ENCODE measurements around the gene RNF157.
A peak's percentile ranks its signal among the peaks of the same experiment; 100 is the strongest.

The RNF157 gene

GRCh38 chr17:76278952-76279741 is 38.9 kb upstream of the RNF157 start (continued):
- TF ChIP-seq, protein P1, sequence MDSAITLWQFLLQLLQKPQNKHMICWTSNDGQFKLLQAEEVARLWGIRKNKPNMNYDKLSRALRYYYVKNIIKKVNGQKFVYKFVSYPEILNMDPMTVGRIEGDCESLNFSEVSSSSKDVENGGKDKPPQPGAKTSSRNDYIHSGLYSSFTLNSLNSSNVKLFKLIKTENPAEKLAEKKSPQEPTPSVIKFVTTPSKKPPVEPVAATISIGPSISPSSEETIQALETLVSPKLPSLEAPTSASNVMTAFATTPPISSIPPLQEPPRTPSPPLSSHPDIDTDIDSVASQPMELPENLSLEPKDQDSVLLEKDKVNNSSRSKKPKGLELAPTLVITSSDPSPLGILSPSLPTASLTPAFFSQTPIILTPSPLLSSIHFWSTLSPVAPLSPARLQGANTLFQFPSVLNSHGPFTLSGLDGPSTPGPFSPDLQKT (IDR thresholded peaks at IDR 0.05; ENCODE audit: borderline replicate concordance, low read depth, low read length) = no peak
- TF ChIP-seq SP7 (tag by site-specific recombination; IDR thresholded peaks at IDR 0.05) (0 out of 2 replicates have a peak, but pooled peaks have one; percentile 40), ZNF621 (tag by site-specific recombination; IDR thresholded peaks at IDR 0.05) (no peak), TRIM28 (IDR thresholded peaks at IDR 0.05; ENCODE audit: borderline replicate concordance, low read length) (no peak), REST (tag by site-specific recombination; IDR thresholded peaks at IDR 0.05) (peak; percentile 79), GLIS2 (tag by site-specific recombination; IDR thresholded peaks at IDR 0.05) (peak; percentile 43; the same call in 1 of the 2 replicates), ZNF335 (tag by site-specific recombination; conservative IDR thresholded peaks at IDR 0.05) (peak; percentile 66), ZFP37 (tag by site-specific recombination; IDR thresholded peaks at IDR 0.05) (no peak), ZNF423 (tag by site-specific recombination; IDR thresholded peaks at IDR 0.05) (peak; percentile 71; the same call in 1 of the 2 replicates)

DNA sequence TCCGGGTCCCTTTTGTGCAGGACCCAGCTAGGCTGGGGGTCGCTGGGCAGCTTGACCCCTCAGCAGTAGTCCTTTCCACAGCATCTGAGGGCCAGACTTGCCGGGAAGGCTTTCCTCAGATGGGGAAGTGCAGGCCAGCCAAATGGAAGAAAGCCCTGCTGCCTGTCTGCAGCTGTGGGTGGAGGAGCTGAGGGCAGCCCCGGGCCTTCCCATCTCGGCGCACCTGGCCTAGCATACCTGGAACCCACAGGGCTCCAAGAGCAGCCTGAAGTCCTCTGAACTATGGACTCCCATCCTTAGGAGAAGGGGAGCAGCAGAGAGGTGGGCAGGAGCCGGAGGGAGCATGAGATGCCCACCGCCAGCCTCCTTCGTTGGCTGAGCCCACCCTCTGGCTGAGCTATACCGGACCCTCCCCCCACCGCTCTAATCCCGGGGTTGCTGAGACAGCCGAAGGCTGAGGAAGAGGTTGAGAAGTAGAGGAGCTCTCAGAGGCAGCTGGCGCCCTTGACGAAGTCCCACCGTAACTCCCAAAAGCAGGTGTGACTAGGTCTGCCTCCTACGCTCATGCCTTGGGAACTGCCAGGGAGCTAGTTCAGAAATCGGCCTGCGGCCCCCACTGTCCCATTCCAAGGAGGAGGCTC is 38.1 kb upstream of the RNF157 start:
- no peaks in the 10 kb centered on the region for H3K4me1 ChIP-seq (ENCODE audit: control insufficient read depth, insufficient read depth, low read length)
- ChIA-PET CTCF (interaction anchor here (0.6 to 4.8 kb wide), 21 partner anchors 10 to 277 kb away, joined by 3 to 191 read pairs (median 19); partner anchors contain the start of genes CDK3, EXOC7, RNF157 and UBALD2), POLR2A (interaction anchor here (0.7 to 2.0 kb wide), 3 partner anchors 12 to 23 kb away, joined by 3 to 13 read pairs (median 4); partner anchors contain the start of gene UBALD2)
- H3K27ac ChIP-seq (ENCODE audit: extremely low read depth, low read depth, low read length) = no peak overlapping the region
- H3K36me3 ChIP-seq (ENCODE audit: control insufficient read depth in 2 of 2, insufficient read depth in 1 of 2, low read length in 2 of 2) = peaks cover 0 to 3% of the 10 kb centered on the region in 2 experiments; a peak in 1 of 3 replicates
- H3K4me3 ChIP-seq (ENCODE audit: low read depth, low read length) = no peak overlapping the region
- H3K9me3 ChIP-seq (ENCODE audit: control insufficient read depth, insufficient read depth, low read depth, low read length) = no peaks in the 10 kb centered on the region
- TF ChIP-seq KLF1 (tag by site-specific recombination; IDR thresholded peaks at IDR 0.05) (no peak), ZNF140 (tag by site-specific recombination; IDR thresholded peaks at IDR 0.05) (no peak), ZNF548 (tag by site-specific recombination; IDR thresholded peaks at IDR 0.05) (no peak), ZNF426 (tag by site-specific recombination; IDR thresholded peaks at IDR 0.05) (no peak), ZNF341 (tag by site-specific recombination; IDR thresholded peaks at IDR 0.05; ENCODE audit: low read depth) (no peak), ZNF530 (tag by site-specific recombination; IDR thresholded peaks at IDR 0.05; ENCODE audit: low read depth) (no peak), ZBTB8A (tag by site-specific recombination; IDR thresholded peaks at IDR 0.05) (no peak), ATF2 (tag by site-specific recombination; IDR thresholded peaks at IDR 0.05; ENCODE audit: low read depth) (no peak), ZNF514 (tag by site-specific recombination; IDR thresholded peaks at IDR 0.05) (no peak), ZNF585B (tag by site-specific recombination; IDR thresholded peaks at IDR 0.05) (no peak), ZIC2 (tag by site-specific recombination; IDR thresholded peaks at IDR 0.05) (no peak), ZNF223 (tag by site-specific recombination; IDR thresholded peaks at IDR 0.05) (no peak), MZF1 (tag by site-specific recombination; IDR thresholded peaks at IDR 0.05; ENCODE audit: borderline replicate concordance) (no peak), PRDM6 (tag by site-specific recombination; IDR thresholded peaks at IDR 0.05) (no peak), ZNF202 (tag by site-specific recombination; IDR thresholded peaks at IDR 0.05; ENCODE audit: borderline replicate concordance) (no peak)
- TF ChIP-seq, protein P2, sequence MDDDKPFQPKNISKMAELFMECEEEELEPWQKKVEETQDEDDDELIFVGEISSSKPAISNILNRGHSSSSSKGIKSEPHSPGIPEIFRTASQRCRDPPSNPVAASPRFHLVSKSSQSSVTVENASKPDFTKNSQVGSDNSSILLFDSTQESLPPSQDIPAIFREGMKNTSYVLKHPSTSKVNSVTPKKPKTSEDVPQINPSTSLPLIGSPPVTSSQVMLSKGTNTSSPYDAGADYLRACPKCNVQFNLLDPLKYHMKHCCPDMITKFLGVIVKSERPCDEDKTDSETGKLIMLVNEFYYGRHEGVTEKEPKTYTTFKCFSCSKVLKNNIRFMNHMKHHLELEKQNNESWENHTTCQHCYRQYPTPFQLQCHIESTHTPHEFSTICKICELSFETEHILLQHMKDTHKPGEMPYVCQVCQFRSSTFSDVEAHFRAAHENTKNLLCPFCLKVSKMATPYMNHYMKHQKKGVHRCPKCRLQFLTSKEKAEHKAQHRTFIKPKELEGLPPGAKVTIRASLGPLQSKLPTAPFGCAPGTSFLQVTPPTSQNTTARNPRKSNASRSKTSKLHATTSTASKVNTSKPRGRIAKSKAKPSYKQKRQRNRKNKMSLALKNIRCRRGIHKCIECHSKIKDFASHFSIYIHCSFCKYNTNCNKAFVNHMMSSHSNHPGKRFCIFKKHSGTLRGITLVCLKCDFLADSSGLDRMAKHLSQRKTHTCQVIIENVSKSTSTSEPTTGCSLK (tag by site-specific recombination; IDR thresholded peaks at IDR 0.05) = no peak

All from HEK293 (cell line).